DOHH2 (cell line): ENCODE results near the gene DCLK3.

Experiments
- CTCF ChIP-seq: fragments of 200-600 bp; sonication (generic); IDR thresholded peaks from one replicate; pipeline ENCODE4 v1.5.1; 2014; ENCODE audit warnings: antibody characterized with exemption, mild to moderate bottlenecking, low read depth, low read length; ENCODE audit not compliant: poor library complexity, severe bottlenecking
- EZH2phosphoT487 ChIP-seq: fragments of 200-600 bp; sonication (generic); IDR thresholded peaks from 2 replicates; pipeline ENCODE4 v1.6.1; 2017; ENCODE audit warnings: borderline replicate concordance, mild to moderate bottlenecking, antibody characterized with exemption, low read length, moderate library complexity, mixed read lengths

GRCh38 chr3:36695113-36695768 is 69.1 kb downstream of the DCLK3 start:
- TF ChIP-seq CTCF, result no peak
- no peak for TF ChIP-seq EZH2phosphoT487
